Measurements from ENCODE around the gene RAB37. TPM values are rescaled to one million over a fixed set of nuclear protein-coding genes. Genes with fewer than 3 reads are reported as not detected.

The RAB37 gene
- total and polyA plus RNA-seq, 2 of the 13 experiments (the other 11 are each of a cell fraction or from before 2014, with no cell fraction given) = 0.91 to 3.7 TPM

DNA sequence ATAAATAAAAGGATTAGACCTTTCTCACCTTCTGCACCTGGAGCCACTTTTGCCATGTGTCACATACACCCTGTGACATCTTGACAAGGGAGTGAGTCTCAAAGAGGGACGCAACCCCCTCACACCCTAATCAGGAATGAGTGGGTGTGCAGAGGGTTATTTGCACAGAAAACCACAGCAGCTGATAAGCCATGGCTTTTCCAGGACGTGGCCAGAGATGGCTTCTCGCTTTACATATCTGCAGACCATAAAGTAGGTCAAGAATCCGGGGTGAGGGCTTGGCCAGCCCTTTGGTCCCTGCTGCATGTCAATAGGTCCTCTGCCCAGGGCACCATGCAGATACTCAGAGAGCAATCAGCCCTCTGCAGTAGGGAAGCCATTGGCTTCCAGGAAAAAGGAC is 21.9 kb upstream of the RAB37 start (continued):
- TF ChIP-seq TOE1 (CRISPR knock-in tag; IDR thresholded peaks at IDR 0.05) (no peak), GTF2F1 (IDR thresholded peaks at IDR 0.05; ENCODE audit: low read length) (no peak), SIN3A (IDR thresholded peaks at IDR 0.05; ENCODE audit: borderline replicate concordance, low read depth, low read length) (no peak), PCBP2 (optimal IDR thresholded peaks at IDR 0.05; ENCODE audit: low read depth, low read length, poor library complexity, severe bottlenecking) (no peak), NFYB (CRISPR knock-in tag; IDR thresholded peaks at IDR 0.05) (no peak), MEIS1 (CRISPR knock-in tag; IDR thresholded peaks at IDR 0.05; ENCODE audit: borderline replicate concordance) (no peak), ZNF879 (CRISPR knock-in tag; IDR thresholded peaks at IDR 0.05) (no peak), THRA (CRISPR knock-in tag; IDR thresholded peaks at IDR 0.05; ENCODE audit: borderline replicate concordance) (peak; percentile 61; the same call in 1 of the 2 replicates), XRCC5 (optimal IDR thresholded peaks at IDR 0.05; ENCODE audit: low read length) (no peak), ZBTB7B (CRISPR knock-in tag; IDR thresholded peaks at IDR 0.05) (no peak), ZNF512B (CRISPR knock-in tag; IDR thresholded peaks at IDR 0.05; ENCODE audit: borderline replicate concordance) (no peak), ZNF17 (CRISPR knock-in tag; IDR thresholded peaks at IDR 0.05) (no peak), ZNF574 (CRISPR knock-in tag; IDR thresholded peaks at IDR 0.05) (peak; percentile 36; the same call in 1 of the 2 replicates), PITX1 (CRISPR knock-in tag; IDR thresholded peaks at IDR 0.05) (no peak), ZNF337 (CRISPR knock-in tag; IDR thresholded peaks at IDR 0.05; ENCODE audit: borderline replicate concordance, low read depth) (no peak), HNF1B (CRISPR knock-in tag; IDR thresholded peaks at IDR 0.05) (no peak), ZNF510 (CRISPR knock-in tag; IDR thresholded peaks at IDR 0.05; ENCODE audit: low read depth) (no peak), ZNF777 (CRISPR knock-in tag; IDR thresholded peaks at IDR 0.05) (no peak), ZNF619 (CRISPR knock-in tag; IDR thresholded peaks at IDR 0.05) (no peak)
- TF ChIP-seq, protein P1, sequence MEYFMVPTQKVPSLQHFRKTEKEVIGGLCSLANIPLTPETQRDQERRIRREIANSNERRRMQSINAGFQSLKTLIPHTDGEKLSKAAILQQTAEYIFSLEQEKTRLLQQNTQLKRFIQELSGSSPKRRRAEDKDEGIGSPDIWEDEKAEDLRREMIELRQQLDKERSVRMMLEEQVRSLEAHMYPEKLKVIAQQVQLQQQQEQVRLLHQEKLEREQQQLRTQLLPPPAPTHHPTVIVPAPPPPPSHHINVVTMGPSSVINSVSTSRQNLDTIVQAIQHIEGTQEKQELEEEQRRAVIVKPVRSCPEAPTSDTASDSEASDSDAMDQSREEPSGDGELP (IDR thresholded peaks at IDR 0.05; ENCODE audit: borderline replicate concordance, low read depth) = peak; percentile 36
- TF ChIP-seq, protein P2, sequence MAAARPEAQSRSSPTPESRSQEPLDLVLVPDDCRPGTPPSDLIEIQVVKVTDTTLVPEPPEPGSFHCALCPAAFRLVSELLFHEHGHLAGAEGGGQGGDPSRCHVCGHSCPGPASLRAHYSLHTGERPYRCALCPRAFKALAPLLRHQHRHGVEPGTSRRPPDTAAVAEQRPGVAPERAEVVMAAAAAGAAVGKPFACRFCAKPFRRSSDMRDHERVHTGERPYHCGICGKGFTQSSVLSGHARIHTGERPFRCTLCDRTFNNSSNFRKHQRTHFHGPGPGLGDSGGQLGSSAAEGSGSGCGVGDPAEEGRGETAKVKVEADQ (CRISPR knock-in tag; IDR thresholded peaks at IDR 0.05; ENCODE audit: borderline replicate concordance) = no peak

Data from HepG2 (cell line).